ELF-1 (cell line): ENCODE measurements around the gene TGM2.
A peak's percentile ranks its signal among the peaks of the same experiment; 100 is the strongest.
"Not testable (repeated sequence)": the region's sequence is repeated elsewhere in the genome, so short reads cannot be mapped to it uniquely, and the experiment has no call there.

Experiments used
- DNase-seq: peaks from one replicate; pipeline ENCODE4 v3.0.0-alpha.2; 2016; ENCODE audit warnings: low read depth, low spot score

The TGM2 gene

GRCh38 chr20:38116409-38117165 is 48.5 kb downstream of the TGM2 start:
- no peak for DNase-seq

- no peak for DNase-seq
These were observed 49.2 kb downstream of the TGM2 start for GRCh38 chr20:38115896-38116295.

DNA sequence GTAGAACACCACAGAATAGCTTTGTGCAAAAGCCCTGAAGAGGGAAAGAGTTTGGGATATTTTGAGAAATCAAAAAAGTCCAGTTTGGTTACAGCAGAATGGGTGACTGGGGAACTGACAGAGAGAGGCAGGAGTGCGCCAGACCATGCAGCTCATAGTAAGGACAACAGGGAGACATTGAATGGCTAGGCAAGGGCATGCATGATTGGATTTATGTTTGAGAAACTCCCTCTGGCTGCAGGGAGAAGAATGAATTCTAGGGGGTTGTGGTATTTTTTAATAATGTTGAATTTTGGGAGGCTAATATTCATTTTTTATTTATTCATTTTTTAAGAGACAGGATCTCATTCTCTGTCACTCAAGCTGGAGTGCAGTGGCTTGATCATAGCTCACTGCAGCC is 49.9 kb downstream of the TGM2 start:
- DNase-seq: no peak

DNA sequence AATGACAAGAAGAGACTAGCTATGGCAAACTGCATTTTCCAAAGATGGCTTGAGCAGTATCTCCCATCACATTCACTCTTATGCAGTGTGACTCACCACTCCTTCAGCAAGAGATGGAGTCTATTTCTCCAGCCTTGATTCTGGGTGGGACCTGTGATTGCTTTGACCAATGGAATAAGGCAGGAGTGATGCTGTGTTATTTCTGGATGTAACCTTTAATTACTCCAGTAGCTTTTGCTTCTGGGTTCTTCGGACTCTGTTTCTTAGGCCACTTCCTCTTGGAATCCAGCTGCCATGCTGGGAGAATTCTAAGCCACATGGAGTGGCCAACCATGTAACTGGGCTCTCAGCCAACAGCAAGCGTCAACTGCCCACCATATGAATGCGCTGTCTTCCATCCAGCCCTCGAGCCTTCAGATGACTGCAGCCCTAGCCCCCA is 50.7 kb downstream of the TGM2 start:
- DNase-seq: no peak

- DNase-seq: peak; percentile 84
These were observed 51.4 kb downstream of the TGM2 start for GRCh38 chr20:38113401-38114325.

DNA sequence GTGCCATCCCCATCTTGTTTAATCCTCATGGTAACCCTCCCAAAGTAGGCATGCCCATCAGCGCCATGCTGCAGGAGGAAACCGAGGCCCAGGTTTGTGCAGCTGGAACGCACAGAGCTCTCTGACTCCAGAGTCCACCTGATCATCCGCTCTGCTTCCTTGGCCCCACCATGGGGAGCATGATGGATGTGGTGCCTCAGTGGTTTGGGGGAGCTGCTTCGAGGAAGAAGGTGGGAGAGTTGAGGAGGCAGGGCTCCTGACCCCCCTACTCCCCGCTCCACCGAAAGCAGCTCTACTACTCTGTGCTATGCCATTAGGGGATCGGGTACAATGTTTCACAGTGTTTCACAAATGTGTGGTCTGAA is 52.2 kb downstream of the TGM2 start:
- no peak for DNase-seq

GRCh38 chr20:38112261-38112929 is 52.7 kb downstream of the TGM2 start:
- no peak for DNase-seq

GRCh38 chr20:38111366-38112232 is 53.5 kb downstream of the TGM2 start:
- no peak for DNase-seq

- DNase-seq: no peak
These were observed 54.4 kb downstream of the TGM2 start for GRCh38 chr20:38110525-38111178.

DNA sequence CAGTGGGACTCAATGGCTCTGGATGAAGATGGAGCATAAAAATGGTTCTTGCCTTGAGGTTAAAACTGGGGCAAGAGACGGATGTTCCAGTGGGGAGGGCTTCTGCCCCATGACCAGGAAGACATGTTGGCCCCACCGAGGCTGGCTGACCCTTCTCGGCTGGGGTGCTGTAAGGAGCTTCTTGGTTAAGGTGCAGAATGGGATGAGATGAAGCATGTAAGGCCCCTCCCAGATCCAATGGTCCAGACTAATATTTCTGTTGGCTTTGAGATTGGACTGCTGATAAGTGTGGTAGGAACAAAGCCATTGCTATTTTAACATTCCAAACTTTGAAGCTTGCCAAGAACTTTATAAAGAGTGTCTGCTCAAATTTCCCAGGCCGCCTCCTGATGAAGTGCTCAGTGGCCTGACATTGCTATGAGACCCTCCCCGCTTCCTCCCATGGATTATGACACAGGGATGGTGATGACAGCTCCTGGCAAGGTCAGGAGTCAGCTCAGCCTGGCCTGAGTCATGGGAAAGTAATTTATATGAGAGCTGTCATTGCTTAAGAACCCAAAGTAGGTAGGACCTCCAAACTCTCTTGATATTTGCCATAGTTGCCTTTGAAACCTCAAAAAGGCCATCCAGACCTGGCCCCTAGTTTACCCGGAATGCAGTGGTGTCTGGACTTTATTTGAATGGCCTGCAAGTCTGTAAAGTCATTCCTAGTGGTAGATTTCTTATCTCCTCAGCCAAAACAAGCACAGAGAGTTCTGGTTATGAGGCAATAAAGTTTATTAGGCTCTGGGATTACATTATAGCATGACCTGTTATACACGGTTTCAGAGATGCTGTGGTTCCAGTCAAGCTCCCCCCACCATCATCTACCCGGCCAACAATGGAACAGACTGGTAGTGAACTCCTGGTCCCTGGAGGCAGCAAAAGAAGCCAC is 55.2 kb downstream of the TGM2 start:
- DNase-seq: peak; percentile 76

- DNase-seq: no peak
These were observed 56.0 kb downstream of the TGM2 start for GRCh38 chr20:38108986-38109541.

DNA sequence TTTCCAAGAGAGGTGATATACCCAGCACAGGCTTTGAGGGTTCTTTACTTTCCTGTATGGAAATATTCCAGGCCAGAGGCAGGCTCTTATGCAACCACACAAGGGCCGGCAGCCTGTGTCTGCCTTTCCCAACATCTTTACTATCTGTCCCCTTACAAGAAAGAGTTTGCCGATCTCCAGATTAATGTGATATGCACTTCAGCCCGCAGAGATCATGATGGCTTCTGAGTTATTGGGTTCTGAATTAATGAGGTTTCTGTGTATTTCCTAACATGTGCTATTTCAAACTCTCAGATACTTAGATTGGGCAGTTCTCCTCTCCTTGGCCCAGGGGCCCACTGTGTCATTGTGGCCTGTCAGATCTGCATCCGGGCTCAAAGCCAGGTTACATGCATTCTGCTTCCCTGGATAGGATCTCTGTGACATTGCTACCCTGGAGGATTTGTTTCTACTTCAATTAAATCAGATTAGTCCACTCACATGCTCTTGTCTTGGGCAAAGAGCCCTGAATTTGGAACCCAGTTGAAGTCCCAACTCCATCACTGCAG is 56.6 kb downstream of the TGM2 start:
- DNase-seq: no peak

- not testable (repeated sequence) for DNase-seq
These were observed 57.2 kb downstream of the TGM2 start for GRCh38 chr20:38107916-38108315.

GRCh38 chr20:38107386-38107785 is 57.7 kb downstream of the TGM2 start:
- not testable (repeated sequence) for DNase-seq

GRCh38 chr20:38106461-38106860 is 58.6 kb downstream of the TGM2 start:
- no peak for DNase-seq

- no peak for DNase-seq
These were observed 60.8 kb downstream of the TGM2 start for GRCh38 chr20:38104285-38104684.

GRCh38 chr20:38102206-38102605 is 62.9 kb downstream of the TGM2 start:
- DNase-seq: not testable (repeated sequence)

GRCh38 chr20:38098952-38099351 is 66.1 kb downstream of the TGM2 start:
- peak; percentile 22 for DNase-seq
